Measurements from ENCODE around the gene FBN3.

DNA sequence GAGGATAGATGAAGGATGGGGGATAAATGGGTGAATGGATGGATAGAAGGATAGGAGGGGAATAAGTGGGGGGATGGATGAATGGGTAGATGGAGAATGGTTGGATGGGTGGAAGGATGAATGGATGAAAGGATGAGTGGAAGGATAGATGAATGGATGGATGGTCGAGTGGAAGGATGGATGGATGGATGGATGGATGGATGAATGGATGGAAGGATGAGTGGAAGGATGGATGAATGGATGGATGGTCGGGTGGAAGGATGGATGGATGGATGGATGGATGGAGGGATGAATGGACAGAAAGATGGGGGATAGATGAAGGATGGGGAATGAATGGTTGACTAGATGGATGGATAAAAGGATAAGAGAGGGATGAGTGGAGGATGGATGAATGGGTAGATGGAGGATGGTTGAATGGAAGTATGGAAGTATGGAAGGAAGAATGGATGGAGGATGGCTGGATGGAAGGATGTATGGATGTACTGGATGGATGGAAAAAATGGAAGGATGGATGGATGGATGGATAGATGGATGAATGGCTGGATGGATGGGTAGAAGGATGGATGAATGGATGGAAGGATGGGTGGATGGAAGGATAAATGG is 42.0 kb downstream of the FBN3 start:
- TF ChIP-seq, protein P1, sequence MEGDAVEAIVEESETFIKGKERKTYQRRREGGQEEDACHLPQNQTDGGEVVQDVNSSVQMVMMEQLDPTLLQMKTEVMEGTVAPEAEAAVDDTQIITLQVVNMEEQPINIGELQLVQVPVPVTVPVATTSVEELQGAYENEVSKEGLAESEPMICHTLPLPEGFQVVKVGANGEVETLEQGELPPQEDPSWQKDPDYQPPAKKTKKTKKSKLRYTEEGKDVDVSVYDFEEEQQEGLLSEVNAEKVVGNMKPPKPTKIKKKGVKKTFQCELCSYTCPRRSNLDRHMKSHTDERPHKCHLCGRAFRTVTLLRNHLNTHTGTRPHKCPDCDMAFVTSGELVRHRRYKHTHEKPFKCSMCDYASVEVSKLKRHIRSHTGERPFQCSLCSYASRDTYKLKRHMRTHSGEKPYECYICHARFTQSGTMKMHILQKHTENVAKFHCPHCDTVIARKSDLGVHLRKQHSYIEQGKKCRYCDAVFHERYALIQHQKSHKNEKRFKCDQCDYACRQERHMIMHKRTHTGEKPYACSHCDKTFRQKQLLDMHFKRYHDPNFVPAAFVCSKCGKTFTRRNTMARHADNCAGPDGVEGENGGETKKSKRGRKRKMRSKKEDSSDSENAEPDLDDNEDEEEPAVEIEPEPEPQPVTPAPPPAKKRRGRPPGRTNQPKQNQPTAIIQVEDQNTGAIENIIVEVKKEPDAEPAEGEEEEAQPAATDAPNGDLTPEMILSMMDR (IDR thresholded peaks at IDR 0.05), result no peak
- no peak for TF ChIP-seq ZFX (IDR thresholded peaks at IDR 0.05; ENCODE audit: borderline replicate concordance)
